Measurements from ENCODE around the gene ATG4A.
A peak's percentile ranks its signal among the peaks of the same experiment; 100 is the strongest.

The ATG4A gene

GRCh38 chrX:108090491-108091263 is 901 bp upstream of the ATG4A start:
- no peak overlapping the region for H3K23ac ChIP-seq (ENCODE audit: low read length in 2 of 2)
- no peak overlapping the region for H3K4ac ChIP-seq (ENCODE audit: low read depth in 1 of 2, low read length in 2 of 2)
- no peaks in the 10 kb centered on the region for H3K79me1 ChIP-seq (replicated peaks; ENCODE audit: low read length, poor library complexity, severe bottlenecking)
- no peak overlapping the region for H3K18ac ChIP-seq (ENCODE audit: low read depth in 1 of 2, low read length in 2 of 2)
- no peaks in the 10 kb centered on the region for H3K27me3 ChIP-seq (ENCODE audit: control insufficient read depth in 1 of 2, insufficient read depth in 1 of 2, low read length in 2 of 2)
- no peak overlapping the region for H2AFZ ChIP-seq (ENCODE audit: low read depth, low read length)
- peak overlapping the region; percentile 66 to 85 for H3K4me3 ChIP-seq (ENCODE audit: insufficient read depth in 1 of 2, low read depth in 1 of 2, low read length in 2 of 2)
- H2BK120ac ChIP-seq (ENCODE audit: low read depth, low read length), result no peak overlapping the region
- no peaks in the 10 kb centered on the region for H3K4me1 ChIP-seq (ENCODE audit: control insufficient read depth, insufficient read depth, low read depth, low read length)
- H2BK12ac ChIP-seq (ENCODE audit: low read length in 2 of 2), result no peak overlapping the region
- peak; percentile 80 for DNase-seq
- no peak overlapping the region for H4K8ac ChIP-seq (ENCODE audit: low read length)
- no peak overlapping the region for H2AK5ac ChIP-seq (ENCODE audit: low read length, severe bottlenecking)
- H3K9me3 ChIP-seq (ENCODE audit: control insufficient read depth, low read length), result no peaks in the 10 kb centered on the region
- no peak overlapping the region for H2BK5ac ChIP-seq (ENCODE audit: low read depth, low read length, poor library complexity, severe bottlenecking)
- 0% methylated on average over 12 of the region's 20 CpGs for WGBS
- peak overlapping the region; percentile 88 for H3K27ac ChIP-seq (ENCODE audit: low read length, poor library complexity, severe bottlenecking)
- no peak overlapping the region for H2BK15ac ChIP-seq (ENCODE audit: low read depth, poor library complexity, severe bottlenecking)
- H3K36me3 ChIP-seq (ENCODE audit: control insufficient read depth in 1 of 2, insufficient read depth in 2 of 2, low read depth in 1 of 2, low read length in 2 of 2), result peaks cover 0 to 25% of the 10 kb centered on the region in 2 experiments
- peak overlapping the region; percentile 68 for H3K4me2 ChIP-seq (ENCODE audit: low read length, poor library complexity, severe bottlenecking)
- no peak overlapping the region for H3K14ac ChIP-seq (ENCODE audit: low read length in 2 of 2)
- peak overlapping the region; percentile 89 for H3K9ac ChIP-seq (ENCODE audit: low read length)
- no peak overlapping the region for H4K91ac ChIP-seq (ENCODE audit: low read length)

- Histone ChIP-seq H3K4me2 (ENCODE audit: low read length, poor library complexity, severe bottlenecking) (peak overlapping the region; percentile 92), H4K8ac (ENCODE audit: low read length) (peak overlapping the region; percentile 30), H3K27me3 (ENCODE audit: control insufficient read depth in 1 of 2, insufficient read depth in 1 of 2, low read length in 2 of 2) (peaks cover 0 to 2% of the 10 kb centered on the region in 2 experiments), H3K79me1 (replicated peaks; ENCODE audit: low read length, poor library complexity, severe bottlenecking) (no peaks in the 10 kb centered on the region), H3K36me3 (ENCODE audit: control insufficient read depth in 1 of 2, insufficient read depth in 2 of 2, low read depth in 1 of 2, low read length in 2 of 2) (peaks cover 0 to 16% of the 10 kb centered on the region in 2 experiments), H3K4me3 (ENCODE audit: insufficient read depth in 1 of 2, low read depth in 1 of 2, low read length in 2 of 2) (peak overlapping the region; percentile 67 to 85), H3K9ac (ENCODE audit: low read length) (peak overlapping the region; percentile 87), H3K23ac (ENCODE audit: low read length in 2 of 2) (no peak overlapping the region), H3K27ac (ENCODE audit: low read length, poor library complexity, severe bottlenecking) (no peak overlapping the region), H2AK5ac (ENCODE audit: low read length, severe bottlenecking) (no peak overlapping the region), H3K18ac (ENCODE audit: low read depth in 1 of 2, low read length in 2 of 2) (peak overlapping the region in 1 of 2 experiments; percentile 34), H3K9me3 (ENCODE audit: control insufficient read depth, low read length) (no peaks in the 10 kb centered on the region), H3K4me1 (ENCODE audit: control insufficient read depth, insufficient read depth, low read depth, low read length) (no peaks in the 10 kb centered on the region), H2BK12ac (ENCODE audit: low read length in 2 of 2) (peak overlapping the region in 1 of 2 experiments; percentile 31), H2AFZ (ENCODE audit: low read depth, low read length) (peak overlapping the region; percentile 39), H3K14ac (ENCODE audit: low read length in 2 of 2) (no peak overlapping the region), H2BK5ac (ENCODE audit: low read depth, low read length, poor library complexity, severe bottlenecking) (no peak overlapping the region), H2BK15ac (ENCODE audit: low read depth, poor library complexity, severe bottlenecking) (no peak overlapping the region), H2BK120ac (ENCODE audit: low read depth, low read length) (no peak overlapping the region), H3K4ac (ENCODE audit: low read depth in 1 of 2, low read length in 2 of 2) (no peak overlapping the region), H4K91ac (ENCODE audit: low read length) (no peak overlapping the region)
- DNase-seq, result peak; percentile 1
- WGBS, result 4% methylated on average over 14 of the region's 15 CpGs
These were observed 307 bp downstream of the ATG4A start for GRCh38 chrX:108091878-108092291.

GRCh38 chrX:108097380-108097779 is 5.8 kb downstream of the ATG4A start:
- no peak overlapping the region for H3K23ac ChIP-seq (ENCODE audit: low read length in 2 of 2)
- no peaks in the 10 kb centered on the region for H3K79me1 ChIP-seq (replicated peaks; ENCODE audit: low read length, poor library complexity, severe bottlenecking)
- H3K9me3 ChIP-seq (ENCODE audit: control insufficient read depth, low read length), result no peaks in the 10 kb centered on the region
- no peak overlapping the region for H3K4me2 ChIP-seq (ENCODE audit: low read length, poor library complexity, severe bottlenecking)
- DNase-seq, result no peak
- H2BK12ac ChIP-seq (ENCODE audit: low read length in 2 of 2), result no peak overlapping the region
- H3K4me3 ChIP-seq (ENCODE audit: insufficient read depth in 1 of 2, low read depth in 1 of 2, low read length in 2 of 2), result no peak overlapping the region
- no peaks in the 10 kb centered on the region for H3K36me3 ChIP-seq (ENCODE audit: control insufficient read depth in 1 of 2, insufficient read depth in 2 of 2, low read depth in 1 of 2, low read length in 2 of 2)
- H3K4me1 ChIP-seq (ENCODE audit: control insufficient read depth, insufficient read depth, low read depth, low read length), result no peaks in the 10 kb centered on the region
- no peak overlapping the region for H4K91ac ChIP-seq (ENCODE audit: low read length)
- no peak overlapping the region for H3K14ac ChIP-seq (ENCODE audit: low read length in 2 of 2)
- no peak overlapping the region for H2BK120ac ChIP-seq (ENCODE audit: low read depth, low read length)
- H2AK5ac ChIP-seq (ENCODE audit: low read length, severe bottlenecking), result no peak overlapping the region
- no peak overlapping the region for H4K8ac ChIP-seq (ENCODE audit: low read length)
- 80% methylated on average over 1 of the region's 2 CpGs for WGBS
- H3K27ac ChIP-seq (ENCODE audit: low read length, poor library complexity, severe bottlenecking), result no peak overlapping the region
- no peak overlapping the region for H2BK15ac ChIP-seq (ENCODE audit: low read depth, poor library complexity, severe bottlenecking)
- no peak overlapping the region for H3K18ac ChIP-seq (ENCODE audit: low read depth in 1 of 2, low read length in 2 of 2)
- H2AFZ ChIP-seq (ENCODE audit: low read depth, low read length), result no peak overlapping the region
- no peak overlapping the region for H2BK5ac ChIP-seq (ENCODE audit: low read depth, low read length, poor library complexity, severe bottlenecking)
- no peak overlapping the region for H3K4ac ChIP-seq (ENCODE audit: low read depth in 1 of 2, low read length in 2 of 2)
- H3K27me3 ChIP-seq (ENCODE audit: control insufficient read depth in 1 of 2, insufficient read depth in 1 of 2, low read length in 2 of 2), result peaks cover 0 to 7% of the 10 kb centered on the region in 2 experiments
- no peak overlapping the region for H3K9ac ChIP-seq (ENCODE audit: low read length)

- peaks cover 2% of the 10 kb centered on the region for H3K79me1 ChIP-seq (replicated peaks; ENCODE audit: low read length, poor library complexity, severe bottlenecking)
- H2BK120ac ChIP-seq (ENCODE audit: low read depth, low read length), result no peak overlapping the region
- no peak overlapping the region for H2AFZ ChIP-seq (ENCODE audit: low read depth, low read length)
- no peak overlapping the region for H2BK5ac ChIP-seq (ENCODE audit: low read depth, low read length, poor library complexity, severe bottlenecking)
- no peak overlapping the region for H3K23ac ChIP-seq (ENCODE audit: low read length in 2 of 2)
- no peak for DNase-seq
- no peaks in the 10 kb centered on the region for H3K36me3 ChIP-seq (ENCODE audit: control insufficient read depth in 1 of 2, insufficient read depth in 2 of 2, low read depth in 1 of 2, low read length in 2 of 2)
- no peak overlapping the region for H3K4ac ChIP-seq (ENCODE audit: low read depth in 1 of 2, low read length in 2 of 2)
- H3K27ac ChIP-seq (ENCODE audit: low read length, poor library complexity, severe bottlenecking), result no peak overlapping the region
- H3K9ac ChIP-seq (ENCODE audit: low read length), result no peak overlapping the region
- no peak overlapping the region for H4K8ac ChIP-seq (ENCODE audit: low read length)
- H4K91ac ChIP-seq (ENCODE audit: low read length), result no peak overlapping the region
- H3K4me1 ChIP-seq (ENCODE audit: control insufficient read depth, insufficient read depth, low read depth, low read length), result no peaks in the 10 kb centered on the region
- H2AK5ac ChIP-seq (ENCODE audit: low read length, severe bottlenecking), result no peak overlapping the region
- H3K4me3 ChIP-seq (ENCODE audit: insufficient read depth in 1 of 2, low read depth in 1 of 2, low read length in 2 of 2), result no peak overlapping the region
- H2BK15ac ChIP-seq (ENCODE audit: low read depth, poor library complexity, severe bottlenecking), result no peak overlapping the region
- H3K14ac ChIP-seq (ENCODE audit: low read length in 2 of 2), result no peak overlapping the region
- H3K9me3 ChIP-seq (ENCODE audit: control insufficient read depth, low read length), result no peaks in the 10 kb centered on the region
- H3K18ac ChIP-seq (ENCODE audit: low read depth in 1 of 2, low read length in 2 of 2), result no peak overlapping the region
- H2BK12ac ChIP-seq (ENCODE audit: low read length in 2 of 2), result no peak overlapping the region
- no peak overlapping the region for H3K4me2 ChIP-seq (ENCODE audit: low read length, poor library complexity, severe bottlenecking)
- no peaks in the 10 kb centered on the region for H3K27me3 ChIP-seq (ENCODE audit: control insufficient read depth in 1 of 2, insufficient read depth in 1 of 2, low read length in 2 of 2)
These were observed 13.9 kb downstream of the ATG4A start for GRCh38 chrX:108105473-108105872.
